Peyer's patch (tissue), 4 donors: ENCODE data around the gene NKAPD1.

ENCODE experiments used
- CTCF ChIP-seq, 6 experiments: fragments of 450-650 bp in 4 of 6; fragments of 200-600 bp in 2 of 6; sonication (generic) in 1 of 6; IDR thresholded peaks; one replicate each; pipeline ENCODE4 v1.5.1; 2017 to 2019; ENCODE audit warnings: antibody characterized with exemption in 6 of 6, mild to moderate bottlenecking in 3 of 6, moderate library complexity in 1 of 6
- POLR2A ChIP-seq, 2 donors: fragments of 450-650 bp; IDR thresholded peaks; one replicate each; pipeline ENCODE4 v1.5.1; 2017; ENCODE audit warnings: antibody characterized with exemption in 2 of 2, mild to moderate bottlenecking in 2 of 2, moderate library complexity in 2 of 2

- TF ChIP-seq CTCF (IDR thresholded peaks at IDR 0.05) (no peak), POLR2A (IDR thresholded peaks at IDR 0.05) (no peak)
These were observed 16.0 kb upstream of the NKAPD1 start for GRCh38 chr11:112058103-112058502.
